K562 (cell line): Measurements from ENCODE around the gene CH25H. TPM values are rescaled to one million over a fixed set of nuclear protein-coding genes. Genes with fewer than 3 reads are reported as not detected.

ENCODE experiments used
- ATAC-seq: fragments of 200-7000 bp; cut with Tn5 transposase; 3 replicates; pipeline ENCODE4 v1.9.1; 2020; ENCODE audit warnings: moderate library complexity
- BruUV-seq: library from RNA; stranded (reverse); fragments of 400-500 nt; replicated peaks from 2 replicates; lab custom pipeline; 2021; lab: Mats Ljungman, UMichigan
- CTCF ChIA-PET: fragments of 300-600 bp; formaldehyde crosslinking; extraction: SDS; loops from one replicate; lab custom pipeline; 2021; ENCODE audit warnings: low intra/inter-chr PET ratio; lab: Yijun Ruan, JAX
- POLR2A ChIA-PET: fragments of 300-600, 350-650 bp; sonication (Branson Sonifier 250); formaldehyde crosslinking; extraction: SDS; loops from one replicate; lab custom pipeline; 2021; ENCODE audit warnings: antibody characterized with exemption, inconsistent platforms; lab: Yijun Ruan, JAX
- DNase-seq, 4 experiments: peaks; one replicate each; pipeline versions ENCODE4 v3.0.0 to v3.0.0-alpha.2; 2011 to 2018; ENCODE audit warnings: low spot score in 3 of 4, mixed read lengths in 3 of 4; ENCODE audit errors: extremely low read depth in 1 of 4
- FAIRE-seq: peaks from 2 replicates; lab custom pipeline; 2011; peaks lifted over from hg19 to GRCh38; lab: Jason Lieb, UNC
- H2AFZ ChIP-seq: 2 replicates; pipeline ENCODE4 v1.6.0; 2011; ENCODE audit warnings: low read depth, low read length, control low read depth, inconsistent platforms
- H3K27ac ChIP-seq: fragments of 200-600 bp; 3 replicates; pipeline ENCODE4 v1.8.0; 2011; ENCODE audit warnings: low read depth, mild to moderate bottlenecking, control low read depth, inconsistent platforms, low read length, moderate library complexity, mixed read lengths; ENCODE audit errors: extremely low read depth
- H3K27me3 ChIP-seq, 2 experiments: fragments of 300-600 bp in 1 of 2; 2 replicates in 1 of 2; 3 replicates in 1 of 2; pipeline versions ENCODE4 v1.6.0 to v1.8.0; 2011; ENCODE audit warnings: inconsistent platforms in 2 of 2, low read length in 2 of 2, mild to moderate bottlenecking in 1 of 2, mixed read lengths in 1 of 2, moderate library complexity in 1 of 2; ENCODE audit not compliant: control insufficient read depth in 2 of 2, insufficient read depth in 2 of 2
- H3K36me3 ChIP-seq: fragments of 300-600 bp; 3 replicates; pipeline ENCODE4 v1.8.0; 2011; ENCODE audit warnings: mild to moderate bottlenecking, low read length, inconsistent platforms; ENCODE audit not compliant: control insufficient read depth, insufficient read depth
- H3K4me1 ChIP-seq, 2 experiments: fragments of 200-600 bp in 1 of 2; replicated peaks in 1 of 2; 2 replicates in 1 of 2; 3 replicates in 1 of 2; pipeline versions ENCODE4 v1.5.1 to v1.8.0; 2011; ENCODE audit warnings: inconsistent platforms in 2 of 2, low read length in 2 of 2, mild to moderate bottlenecking in 1 of 2, mixed read lengths in 1 of 2, moderate library complexity in 1 of 2; ENCODE audit not compliant: control insufficient read depth in 2 of 2, insufficient read depth in 2 of 2
- H3K4me2 ChIP-seq: 2 replicates; pipeline ENCODE4 v1.6.1; 2011; ENCODE audit warnings: low read length, control low read depth, inconsistent platforms, mixed read lengths; ENCODE audit not compliant: insufficient read depth
- H3K4me3 ChIP-seq: fragments of 200-600 bp; sonication (generic), shearing (Covaris generic); 2 replicates; pipeline ENCODE4 v1.5.1; 2016; ENCODE audit warnings: control low read depth, inconsistent platforms
- H3K79me2 ChIP-seq: fragments of 200-600 bp; 3 replicates; pipeline ENCODE4 v1.8.0; 2011; ENCODE audit warnings: low read length, inconsistent platforms; ENCODE audit not compliant: control insufficient read depth, insufficient read depth
- H3K9ac ChIP-seq, 2 experiments: 2 replicates each; pipeline versions ENCODE4 v1.6.0 to v1.6.1; 2011; ENCODE audit warnings: low read depth in 2 of 2, low read length in 2 of 2, control low read depth in 1 of 2, inconsistent platforms in 1 of 2, mild to moderate bottlenecking in 1 of 2, mixed read lengths in 1 of 2; ENCODE audit not compliant: insufficient read depth in 1 of 2
- H3K9me1 ChIP-seq: one replicate; pipeline ENCODE4 v1.6.0; 2011; ENCODE audit warnings: inconsistent platforms, mild to moderate bottlenecking, low read length, moderate library complexity; ENCODE audit not compliant: control insufficient read depth, insufficient read depth
- H3K9me3 ChIP-seq: replicated peaks from 2 replicates; pipeline ENCODE4 v1.5.1; 2011; ENCODE audit warnings: low read depth, low read length, inconsistent platforms; ENCODE audit not compliant: control insufficient read depth, insufficient read depth
- H4K20me1 ChIP-seq: replicated peaks from 2 replicates; pipeline ENCODE4 v1.6.1; 2011; ENCODE audit warnings: low read length, inconsistent platforms, mixed read lengths; ENCODE audit not compliant: control insufficient read depth, insufficient read depth
- MEIS2 ChIP-seq: fragments of 450-650 bp; IDR thresholded peaks from 2 replicates; pipeline ENCODE4 v1.6.1; 2014; ENCODE audit warnings: mild to moderate bottlenecking; ENCODE audit not compliant: partially characterized antibody
- SAP30 ChIP-seq: fragments of 200-600 bp; sonication (generic); IDR thresholded peaks from 2 replicates; pipeline ENCODE4 v1.6.1; 2012; ENCODE audit warnings: borderline replicate concordance, low read depth, mild to moderate bottlenecking, moderate library complexity, low read length, control low read depth, inconsistent platforms; ENCODE audit not compliant: insufficient read depth, poor library complexity, severe bottlenecking
- TSHZ1 ChIP-seq: fragments of 250-450 bp; sonication (Bioruptor Pico); IDR thresholded peaks from 2 replicates; pipeline ENCODE4 v1.4.0; 2020; ENCODE audit warnings: mild to moderate bottlenecking, moderate library complexity
- ZNF253 ChIP-seq: fragments of 250-450 bp; sonication (Bioruptor Pico); conservative IDR thresholded peaks from 2 replicates; pipeline ENCODE4 v1.6.1; 2021; ENCODE audit warnings: mild to moderate bottlenecking
- ZNF408 ChIP-seq: fragments of 250-450 bp; sonication (Bioruptor Pico); IDR thresholded peaks from 2 replicates; pipeline ENCODE4 v1.4.0; 2020; ENCODE audit warnings: low read depth, mild to moderate bottlenecking, moderate library complexity
- WGBS: fragments of 100-300 bp; shearing (Covaris generic); methylation state at CpG from one replicate; pipeline ENCODE4 v1.1.6; 2016; ENCODE audit warnings: low coverage, mixed read lengths; ENCODE audit not compliant: insufficient coverage; ENCODE audit errors: missing lambda C conversion rate; 5-methylcytosine and 5-hydroxymethylcytosine counted together
- in situ Hi-C: fragments of 300-500 bp; cut with MboI; formaldehyde crosslinking; loops from 4 replicates; pipeline ENCODE4 v1.15.0; 2018; ENCODE audit warnings: inconsistent platforms, mixed read lengths
- intact Hi-C: fragments of 100-400 bp; cut with micrococcal nuclease; formaldehyde crosslinking; loops from 2 replicates; pipeline ENCODE4 v1.14.2; 2022
- polyA plus RNA-seq, 8 experiments: library from polyadenylated mRNA; depleted of rRNA in 4 of 8; stranded (reverse) in 5 of 8; unstranded in 3 of 8; fragments of >200 nt; fragmentation: Nextera tagmentation in 2 of 8; fragmentation: Illumina TruSeq in 1 of 8; extraction: Ambion mirVana in 2 of 8; extraction: Trizol in 1 of 8; gene quantifications; 2 replicates each; pipeline versions ENCODE4 v1.2.1 to v1.2.3, GENCODE V29; 2011 to 2014; ENCODE audit warnings: inconsistent platforms in 1 of 8, missing spikeins in 1 of 8
- total RNA-seq, 7 experiments: library from RNA; depleted of rRNA in 6 of 7; stranded (reverse); fragments of >200 nt in 6 of 7; fragmentation: Illumina TruSeq in 2 of 7; extraction: Trizol in 2 of 7; gene quantifications; 2 replicates each; pipeline versions ENCODE4 v1.2.1 to v1.2.3, GENCODE V29; 2011 to 2021; ENCODE audit warnings: low replicate concordance in 1 of 7
- TF ChIP-seq, protein P1 (sequence below): fragments of 450-650 bp; IDR thresholded peaks from 2 replicates; pipeline ENCODE4 v1.7.1; 2018; ENCODE audit warnings: mild to moderate bottlenecking, low read depth; ENCODE audit not compliant: partially characterized antibody
- TF ChIP-seq, protein P2 (sequence below): fragments of 250-450 bp; sonication (Bioruptor Pico); IDR thresholded peaks from 2 replicates; pipeline ENCODE4 v1.8.0; 2021; ENCODE audit warnings: mild to moderate bottlenecking, moderate library complexity

CH25H gene
- total and polyA plus RNA-seq, 9 of the 15 experiments (the other 6 are each of a cell fraction or from before 2014, with no cell fraction given), result not detected

GRCh38 chr10:89182894-89183293 lies 24.2 kb downstream of the CH25H start:
- intact Hi-C loops, result no loop called here
- Histone ChIP-seq H3K9ac (no peak overlapping the region), H3K9me3 (no peaks in the 10 kb centered on the region), H3K27me3 (no peaks in the 10 kb centered on the region), H3K9me1 (no peaks in the 10 kb centered on the region), H2AFZ (no peak overlapping the region), H3K4me3 (no peak overlapping the region), H3K27ac (no peak overlapping the region), H3K79me2 (no peaks in the 10 kb centered on the region), H3K4me2 (no peak overlapping the region), H3K4me1 (no peaks in the 10 kb centered on the region), H3K36me3 (no peaks in the 10 kb centered on the region), H4K20me1 (no peaks in the 10 kb centered on the region)
- no peak for DNase-seq
- CTCF ChIA-PET, result no interaction called here
- BruUV-seq, result no TSS peak
- in situ Hi-C loops, result no loop called here
- TF ChIP-seq ZNF408 (CRISPR knock-in tag) (no peak), SAP30 (no peak), ZNF253 (CRISPR knock-in tag) (no peak)
- FAIRE-seq, result no peak
- 0% methylated on average over 1 of the region's 2 CpGs for WGBS
- POLR2A ChIA-PET, result no interaction called here
- no peak for ATAC-seq

DNA sequence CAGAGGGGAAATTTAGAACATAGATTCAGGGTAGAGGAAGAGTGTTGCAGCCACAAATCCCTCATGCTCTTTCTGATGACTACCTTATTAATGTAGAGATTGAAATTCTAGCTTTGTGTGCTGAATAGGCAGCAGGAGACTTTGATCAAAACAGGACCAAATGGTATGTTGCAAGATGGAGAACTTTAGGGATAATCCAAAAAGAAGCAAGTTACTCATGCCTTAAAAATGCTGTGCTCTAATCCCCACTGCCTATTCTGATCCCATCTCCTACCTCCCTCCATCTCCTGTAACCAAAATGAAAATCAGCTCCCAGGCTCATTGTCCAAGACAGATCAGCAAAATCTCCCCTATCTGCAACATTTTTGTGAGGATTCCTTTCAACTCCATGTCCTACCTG lies 31.3 kb downstream of the CH25H start:
- H3K4me3 ChIP-seq, result no peak overlapping the region
- no peaks in the 10 kb centered on the region for H3K79me2 ChIP-seq
- intact Hi-C loops, result no loop called here
- H3K4me1 ChIP-seq, result no peaks in the 10 kb centered on the region
- no peak overlapping the region for H3K9ac ChIP-seq
- FAIRE-seq (no peak), DNase-seq (no peak), ATAC-seq (no peak)
- ChIA-PET CTCF (no interaction called here), POLR2A (no interaction called here)
- in situ Hi-C loops, result no loop called here
- H4K20me1 ChIP-seq, result no peaks in the 10 kb centered on the region
- H3K9me3 ChIP-seq, result no peaks in the 10 kb centered on the region
- H3K9me1 ChIP-seq, result no peaks in the 10 kb centered on the region
- no peak overlapping the region for H3K4me2 ChIP-seq
- no TSS peak for BruUV-seq
- no peaks in the 10 kb centered on the region for H3K27me3 ChIP-seq
- H3K36me3 ChIP-seq, result no peaks in the 10 kb centered on the region
- no peak overlapping the region for H2AFZ ChIP-seq
- H3K27ac ChIP-seq, result no peak overlapping the region
- TF ChIP-seq, protein P1, sequence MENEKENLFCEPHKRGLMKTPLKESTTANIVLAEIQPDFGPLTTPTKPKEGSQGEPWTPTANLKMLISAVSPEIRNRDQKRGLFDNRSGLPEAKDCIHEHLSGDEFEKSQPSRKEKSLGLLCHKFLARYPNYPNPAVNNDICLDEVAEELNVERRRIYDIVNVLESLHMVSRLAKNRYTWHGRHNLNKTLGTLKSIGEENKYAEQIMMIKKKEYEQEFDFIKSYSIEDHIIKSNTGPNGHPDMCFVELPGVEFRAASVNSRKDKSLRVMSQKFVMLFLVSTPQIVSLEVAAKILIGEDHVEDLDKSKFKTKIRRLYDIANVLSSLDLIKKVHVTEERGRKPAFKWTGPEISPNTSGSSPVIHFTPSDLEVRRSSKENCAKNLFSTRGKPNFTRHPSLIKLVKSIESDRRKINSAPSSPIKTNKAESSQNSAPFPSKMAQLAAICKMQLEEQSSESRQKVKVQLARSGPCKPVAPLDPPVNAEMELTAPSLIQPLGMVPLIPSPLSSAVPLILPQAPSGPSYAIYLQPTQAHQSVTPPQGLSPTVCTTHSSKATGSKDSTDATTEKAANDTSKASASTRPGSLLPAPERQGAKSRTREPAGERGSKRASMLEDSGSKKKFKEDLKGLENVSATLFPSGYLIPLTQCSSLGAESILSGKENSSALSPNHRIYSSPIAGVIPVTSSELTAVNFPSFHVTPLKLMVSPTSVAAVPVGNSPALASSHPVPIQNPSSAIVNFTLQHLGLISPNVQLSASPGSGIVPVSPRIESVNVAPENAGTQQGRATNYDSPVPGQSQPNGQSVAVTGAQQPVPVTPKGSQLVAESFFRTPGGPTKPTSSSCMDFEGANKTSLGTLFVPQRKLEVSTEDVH, result no peak
- no peak for TF ChIP-seq ZNF253 (CRISPR knock-in tag)
- TF ChIP-seq MEIS2, result no peak
- TF ChIP-seq, protein P2, sequence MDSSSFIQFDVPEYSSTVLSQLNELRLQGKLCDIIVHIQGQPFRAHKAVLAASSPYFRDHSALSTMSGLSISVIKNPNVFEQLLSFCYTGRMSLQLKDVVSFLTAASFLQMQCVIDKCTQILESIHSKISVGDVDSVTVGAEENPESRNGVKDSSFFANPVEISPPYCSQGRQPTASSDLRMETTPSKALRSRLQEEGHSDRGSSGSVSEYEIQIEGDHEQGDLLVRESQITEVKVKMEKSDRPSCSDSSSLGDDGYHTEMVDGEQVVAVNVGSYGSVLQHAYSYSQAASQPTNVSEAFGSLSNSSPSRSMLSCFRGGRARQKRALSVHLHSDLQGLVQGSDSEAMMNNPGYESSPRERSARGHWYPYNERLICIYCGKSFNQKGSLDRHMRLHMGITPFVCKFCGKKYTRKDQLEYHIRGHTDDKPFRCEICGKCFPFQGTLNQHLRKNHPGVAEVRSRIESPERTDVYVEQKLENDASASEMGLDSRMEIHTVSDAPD (CRISPR knock-in tag), result no peak
- no peak for TF ChIP-seq TSHZ1 (CRISPR knock-in tag)
